SU-DHL-6 (cell line): ENCODE data around the gene PDE4D.

Experiments
- EZH2phosphoT487 ChIP-seq: fragments of 200-600 bp; sonication (generic), shearing (Covaris generic); conservative IDR thresholded peaks from 2 replicates; pipeline ENCODE4 v1.6.1; 2018; ENCODE audit warnings: mild to moderate bottlenecking, antibody characterized with exemption, low read length, moderate library complexity, mixed read lengths
- TF ChIP-seq, protein P1 (sequence below): fragments of 200-600 bp; sonication (generic); IDR thresholded peaks from one replicate; pipeline ENCODE4 v1.5.1; 2017; ENCODE audit warnings: antibody characterized with exemption, mild to moderate bottlenecking, low read length, moderate library complexity; ENCODE audit not compliant: insufficient read depth, poor library complexity, severe bottlenecking

- TF ChIP-seq, protein P1, sequence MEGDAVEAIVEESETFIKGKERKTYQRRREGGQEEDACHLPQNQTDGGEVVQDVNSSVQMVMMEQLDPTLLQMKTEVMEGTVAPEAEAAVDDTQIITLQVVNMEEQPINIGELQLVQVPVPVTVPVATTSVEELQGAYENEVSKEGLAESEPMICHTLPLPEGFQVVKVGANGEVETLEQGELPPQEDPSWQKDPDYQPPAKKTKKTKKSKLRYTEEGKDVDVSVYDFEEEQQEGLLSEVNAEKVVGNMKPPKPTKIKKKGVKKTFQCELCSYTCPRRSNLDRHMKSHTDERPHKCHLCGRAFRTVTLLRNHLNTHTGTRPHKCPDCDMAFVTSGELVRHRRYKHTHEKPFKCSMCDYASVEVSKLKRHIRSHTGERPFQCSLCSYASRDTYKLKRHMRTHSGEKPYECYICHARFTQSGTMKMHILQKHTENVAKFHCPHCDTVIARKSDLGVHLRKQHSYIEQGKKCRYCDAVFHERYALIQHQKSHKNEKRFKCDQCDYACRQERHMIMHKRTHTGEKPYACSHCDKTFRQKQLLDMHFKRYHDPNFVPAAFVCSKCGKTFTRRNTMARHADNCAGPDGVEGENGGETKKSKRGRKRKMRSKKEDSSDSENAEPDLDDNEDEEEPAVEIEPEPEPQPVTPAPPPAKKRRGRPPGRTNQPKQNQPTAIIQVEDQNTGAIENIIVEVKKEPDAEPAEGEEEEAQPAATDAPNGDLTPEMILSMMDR, result no peak
- TF ChIP-seq EZH2phosphoT487, result no peak
Observed at GRCh38 chr5:59276917-59277372, 616.6 kb downstream of the PDE4D start.
